Measurements from ENCODE around the gene KLHL17.
A peak's percentile ranks its signal among the peaks of the same experiment; 100 is the strongest.
"Not testable (repeated sequence)": the region's sequence is repeated elsewhere in the genome, so short reads cannot be mapped to it uniquely, and the experiment has no call there.

KLHL17 gene

GRCh38 chr1:1003618-1004419 lies 43.4 kb downstream of the KLHL17 start:
- DNase-seq = peak; percentile 40

DNA sequence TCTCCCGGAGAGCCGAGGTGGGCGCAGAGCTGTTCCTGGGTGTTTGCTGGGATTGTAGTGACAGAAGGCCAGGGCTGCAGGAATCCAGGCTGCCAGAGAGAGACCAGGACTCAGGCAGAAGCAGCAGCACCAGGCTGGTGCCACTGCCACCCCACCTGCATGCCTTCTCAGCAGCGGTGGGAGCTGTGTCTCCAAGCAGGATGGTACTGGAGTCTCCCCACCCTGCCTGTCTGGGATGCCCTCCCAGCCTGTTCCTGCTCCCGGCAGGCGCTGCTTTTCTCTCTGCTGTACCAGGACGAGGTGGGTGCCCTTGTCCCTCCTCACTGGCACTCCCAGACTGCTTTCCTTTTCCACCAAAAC lies 44.0 kb downstream of the KLHL17 start:
- no peak for DNase-seq

GRCh38 chr1:1004780-1005697 lies 44.7 kb downstream of the KLHL17 start:
- peak; percentile 60 for DNase-seq

GRCh38 chr1:1005774-1006304 lies 45.5 kb downstream of the KLHL17 start:
- DNase-seq = no peak

DNA sequence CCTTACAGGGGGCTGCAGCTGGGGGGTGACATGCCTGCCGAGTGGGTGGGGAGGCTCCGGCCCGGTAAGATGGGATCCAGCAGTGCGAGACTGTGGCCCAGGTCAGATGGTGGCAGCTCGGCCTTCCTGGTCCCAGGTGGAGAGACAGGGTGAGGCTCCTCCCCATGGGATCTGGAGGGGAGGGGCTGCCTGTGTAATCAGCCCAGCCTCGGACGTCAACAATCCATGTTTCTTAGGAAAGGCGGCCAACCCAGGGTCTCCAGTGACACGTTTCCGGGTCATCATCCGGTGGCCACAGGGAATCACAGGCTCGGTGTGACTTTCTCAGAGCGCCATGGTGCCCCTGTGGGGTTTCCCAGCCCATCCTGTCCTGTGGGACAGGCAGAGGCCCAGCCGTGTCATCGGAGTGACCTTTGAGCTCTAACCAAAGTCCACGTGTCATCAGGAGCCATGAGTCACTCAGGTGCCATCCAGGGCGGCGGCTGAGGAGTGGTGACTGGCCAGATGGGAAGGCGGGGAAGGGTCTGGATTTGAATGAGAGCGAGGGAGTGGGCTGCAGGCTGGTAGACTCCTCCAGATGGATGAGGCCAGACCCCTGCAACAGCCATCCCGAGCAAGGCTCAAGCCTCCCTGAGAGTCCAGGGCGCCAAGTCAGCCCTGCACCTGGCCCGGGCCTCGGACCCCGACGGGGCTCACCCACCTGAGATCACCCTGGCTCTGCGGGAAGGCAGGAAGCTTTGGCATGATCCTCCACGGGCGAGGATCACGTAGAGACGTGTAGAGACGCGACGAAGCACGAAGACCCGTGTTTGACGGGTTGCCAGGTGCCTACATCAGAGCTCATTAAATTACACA lies 46.1 kb downstream of the KLHL17 start:
- DNase-seq = no peak

- DNase-seq = not testable (repeated sequence)
Observed at GRCh38 chr1:1010131-1010530, 49.7 kb downstream of the KLHL17 start.

DNA sequence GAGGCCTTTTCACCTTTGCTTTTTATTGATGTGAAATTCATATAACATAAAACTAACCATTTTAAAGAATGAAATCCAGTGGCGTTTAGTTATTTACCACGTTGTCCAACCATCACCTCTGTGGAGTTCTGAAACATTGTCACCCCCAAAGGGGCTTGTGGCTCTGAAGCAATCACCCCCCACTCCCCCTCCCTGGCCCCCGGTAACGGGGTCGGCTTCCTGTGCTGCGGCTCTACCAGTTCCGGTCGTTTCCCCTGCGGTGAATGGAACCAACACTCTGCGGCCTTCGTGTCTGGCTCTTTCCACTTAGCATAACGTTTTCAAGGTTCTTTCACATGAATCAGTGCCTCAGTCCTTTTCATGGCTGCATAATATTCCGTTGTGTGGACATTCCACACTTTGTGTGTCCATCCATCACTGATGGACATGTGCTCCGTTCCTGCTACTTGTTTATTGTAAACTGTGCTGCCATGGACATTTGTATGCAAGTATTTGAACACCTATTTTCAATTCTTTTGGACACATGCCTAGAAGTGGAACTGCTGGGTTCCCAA lies 51.1 kb downstream of the KLHL17 start:
- DNase-seq = no peak

DNA sequence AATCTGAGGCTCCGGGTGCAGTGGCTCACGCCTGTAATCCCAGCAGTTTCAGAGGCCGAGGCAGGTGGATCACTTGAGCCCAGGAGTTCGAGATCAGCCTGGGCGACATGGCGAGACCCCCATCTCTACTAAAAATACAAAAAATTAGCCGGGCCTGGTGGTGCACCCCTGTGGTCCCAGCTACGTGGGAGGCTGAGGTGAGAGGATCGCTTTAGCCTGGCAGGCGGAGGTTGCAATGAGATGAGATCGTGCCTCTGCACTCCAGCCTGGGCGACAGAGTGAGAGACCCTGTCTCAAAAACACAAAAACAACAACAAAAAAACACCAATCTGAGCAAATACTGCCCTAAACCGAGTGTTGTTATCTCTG lies 52.3 kb downstream of the KLHL17 start:
- DNase-seq = not testable (repeated sequence)

GRCh38 chr1:1013105-1013921 lies 52.9 kb downstream of the KLHL17 start, which contains the start of gene ISG15:
TSS of gene ISG15 (plus strand) at chr1:1013497. CDS start at chr1:1013574, 77 bp downstream.
- peak; percentile 91 for DNase-seq

DNA sequence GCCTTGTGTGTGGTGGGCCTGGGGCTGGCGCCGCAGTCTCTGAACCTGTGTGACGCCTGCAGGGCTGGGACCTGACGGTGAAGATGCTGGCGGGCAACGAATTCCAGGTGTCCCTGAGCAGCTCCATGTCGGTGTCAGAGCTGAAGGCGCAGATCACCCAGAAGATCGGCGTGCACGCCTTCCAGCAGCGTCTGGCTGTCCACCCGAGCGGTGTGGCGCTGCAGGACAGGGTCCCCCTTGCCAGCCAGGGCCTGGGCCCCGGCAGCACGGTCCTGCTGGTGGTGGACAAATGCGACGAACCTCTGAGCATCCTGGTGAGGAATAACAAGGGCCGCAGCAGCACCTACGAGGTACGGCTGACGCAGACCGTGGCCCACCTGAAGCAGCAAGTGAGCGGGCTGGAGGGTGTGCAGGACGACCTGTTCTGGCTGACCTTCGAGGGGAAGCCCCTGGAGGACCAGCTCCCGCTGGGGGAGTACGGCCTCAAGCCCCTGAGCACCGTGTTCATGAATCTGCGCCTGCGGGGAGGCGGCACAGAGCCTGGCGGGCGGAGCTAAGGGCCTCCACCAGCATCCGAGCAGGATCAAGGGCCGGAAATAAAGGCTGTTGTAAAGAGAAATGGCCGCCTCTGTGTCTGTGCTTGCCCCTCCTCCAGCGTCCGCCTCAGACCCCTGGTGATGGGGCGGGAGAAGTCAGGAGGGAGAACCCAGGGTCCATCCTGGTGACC lies 53.7 kb downstream of the KLHL17 start:
- peak; percentile 48 for DNase-seq

DNA sequence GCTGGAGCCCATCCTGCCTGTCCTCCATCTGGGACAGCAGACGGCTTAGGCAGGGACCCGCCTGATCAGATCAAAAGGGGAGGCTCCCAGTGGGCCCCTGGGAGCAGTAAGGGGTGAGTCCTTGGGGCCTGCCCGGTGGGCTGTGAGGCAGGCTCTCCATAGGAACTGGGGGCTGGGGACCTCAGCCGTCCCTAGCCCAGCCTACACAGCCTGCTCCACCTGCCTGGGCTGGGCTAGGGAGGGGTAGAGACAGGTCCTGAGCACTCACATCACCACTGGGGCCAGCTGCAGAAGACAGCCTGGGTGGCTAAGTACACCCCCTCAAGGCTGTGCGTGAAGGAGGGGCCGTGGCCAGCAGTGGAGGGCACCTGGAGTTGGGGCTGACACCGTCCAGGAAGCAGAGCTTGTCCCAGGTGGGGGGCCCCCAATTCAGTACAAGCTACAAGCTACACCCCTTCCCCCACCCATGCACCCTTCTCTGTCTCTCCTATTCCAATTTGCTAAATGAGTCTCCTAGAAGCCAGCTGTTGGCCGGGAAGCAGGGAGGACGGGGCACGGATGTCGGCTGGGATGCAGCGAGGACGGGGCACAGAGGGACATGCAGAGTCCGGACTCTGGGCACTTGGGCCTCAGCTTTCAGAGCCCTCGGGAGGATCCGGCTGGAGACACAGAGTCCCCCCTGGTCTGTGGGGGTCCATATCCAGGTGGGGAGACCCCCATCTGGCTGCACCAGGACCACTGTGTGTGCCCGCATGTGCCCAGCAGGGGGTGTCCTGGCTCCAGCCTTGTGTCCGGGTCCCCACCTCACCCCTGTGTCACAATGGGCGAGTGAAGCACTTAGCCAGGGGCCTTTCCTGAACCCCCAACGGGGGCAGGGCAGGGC lies 54.7 kb downstream of the KLHL17 start:
- DNase-seq = peak; percentile 48

Data from right forelimb (tissue), 1 donor.